HUES6 (cell line): Measurements from ENCODE around the gene BMP6.

Experiments
- H3K27ac ChIP-seq: 2 replicates; pipeline ENCODE4 v1.7.0; 2013; ENCODE audit warnings: low read depth, mild to moderate bottlenecking, low read length, inconsistent platforms
- H3K27me3 ChIP-seq: 2 replicates; pipeline ENCODE4 v1.6.1; 2013; ENCODE audit warnings: low read length; ENCODE audit not compliant: control insufficient read depth, insufficient read depth
- H3K36me3 ChIP-seq: 2 replicates; pipeline ENCODE4 v1.6.1; 2013; ENCODE audit warnings: low read length; ENCODE audit not compliant: control insufficient read depth, insufficient read depth
- H3K4me1 ChIP-seq: 2 replicates; pipeline ENCODE4 v1.6.1; 2013; ENCODE audit warnings: low read length; ENCODE audit not compliant: control insufficient read depth, insufficient read depth
- H3K4me3 ChIP-seq: 2 replicates; pipeline ENCODE4 v1.5.1; 2013; ENCODE audit warnings: low read depth, low read length
- H3K9ac ChIP-seq: one replicate; pipeline ENCODE4 v1.6.1; 2013; ENCODE audit warnings: mild to moderate bottlenecking, low read length
- H3K9me3 ChIP-seq: 2 replicates; pipeline ENCODE4 v1.6.1; 2013; ENCODE audit warnings: low read depth, low read length; ENCODE audit not compliant: control insufficient read depth, insufficient read depth

BMP6 gene

DNA sequence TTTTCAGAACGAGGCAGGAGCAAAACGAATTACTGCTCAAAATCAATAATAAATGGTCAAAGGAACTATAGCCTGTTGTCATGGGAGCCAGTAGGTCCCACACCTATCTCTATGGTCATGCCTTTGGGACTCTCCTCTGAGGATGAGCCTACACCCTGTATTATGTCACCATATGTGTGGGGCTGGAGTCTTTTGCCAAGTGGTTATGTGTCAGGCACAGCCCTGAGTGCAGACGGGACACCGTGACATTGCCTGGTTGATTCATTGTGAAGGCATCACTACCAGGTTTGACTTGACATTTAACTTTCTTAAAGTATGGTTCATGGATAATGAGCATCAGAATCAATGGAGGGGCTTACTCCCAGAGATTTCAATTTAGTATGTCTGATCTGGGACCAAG lies 23.6 kb downstream of the BMP6 start:
- Histone ChIP-seq H3K36me3 (no peaks in the 10 kb centered on the region), H3K4me3 (no peak overlapping the region), H3K9me3 (no peaks in the 10 kb centered on the region), H3K4me1 (no peaks in the 10 kb centered on the region), H3K9ac (no peak overlapping the region), H3K27me3 (no peaks in the 10 kb centered on the region), H3K27ac (no peak overlapping the region)

DNA sequence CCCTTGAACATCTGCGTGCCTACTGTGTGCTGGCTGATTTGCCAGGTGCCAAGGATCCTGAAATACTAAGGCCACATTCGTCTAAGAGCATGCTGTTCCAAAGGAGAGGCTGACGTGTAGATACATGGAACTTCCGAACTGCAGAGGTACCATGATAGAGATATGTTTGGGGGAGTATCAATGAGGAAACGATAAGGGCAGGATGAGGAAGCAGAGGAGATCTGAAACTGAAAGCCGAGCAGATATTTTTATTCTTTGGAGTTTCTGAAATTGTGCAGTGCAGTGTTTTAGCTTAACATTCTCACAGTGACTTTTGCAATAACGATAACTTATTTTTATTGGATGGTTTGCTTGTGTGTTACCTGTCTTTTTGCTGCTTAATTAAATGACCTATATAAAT lies 24.3 kb downstream of the BMP6 start:
- Histone ChIP-seq H3K27ac (no peak overlapping the region), H3K36me3 (no peaks in the 10 kb centered on the region), H3K9me3 (no peaks in the 10 kb centered on the region), H3K9ac (no peak overlapping the region), H3K27me3 (no peaks in the 10 kb centered on the region), H3K4me1 (no peaks in the 10 kb centered on the region), H3K4me3 (no peak overlapping the region)

DNA sequence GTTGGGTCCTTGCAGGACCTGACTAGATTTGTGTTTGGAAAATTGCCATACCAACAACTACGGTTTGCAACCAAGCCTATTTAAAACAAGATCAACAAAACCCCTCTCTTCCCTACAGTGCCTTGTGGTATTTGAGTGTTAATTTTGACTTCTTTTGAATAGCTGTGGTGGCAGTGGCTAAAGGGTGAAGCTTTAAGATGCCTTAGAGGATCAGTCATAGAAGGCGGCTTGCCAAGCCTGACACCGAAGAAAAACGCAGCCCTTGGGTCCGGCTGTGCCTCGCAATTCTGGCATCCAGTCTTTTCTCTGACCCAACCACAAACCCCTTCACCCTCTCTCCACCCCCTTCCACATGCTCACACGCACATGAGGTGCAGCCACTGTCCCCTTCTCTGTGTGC lies 32.6 kb downstream of the BMP6 start:
- H3K27ac ChIP-seq, result no peak overlapping the region
- H3K4me3 ChIP-seq, result no peak overlapping the region
- H3K4me1 ChIP-seq, result no peaks in the 10 kb centered on the region
- H3K9ac ChIP-seq, result no peak overlapping the region
- H3K27me3 ChIP-seq, result no peaks in the 10 kb centered on the region
- H3K9me3 ChIP-seq, result no peaks in the 10 kb centered on the region
- no peaks in the 10 kb centered on the region for H3K36me3 ChIP-seq

DNA sequence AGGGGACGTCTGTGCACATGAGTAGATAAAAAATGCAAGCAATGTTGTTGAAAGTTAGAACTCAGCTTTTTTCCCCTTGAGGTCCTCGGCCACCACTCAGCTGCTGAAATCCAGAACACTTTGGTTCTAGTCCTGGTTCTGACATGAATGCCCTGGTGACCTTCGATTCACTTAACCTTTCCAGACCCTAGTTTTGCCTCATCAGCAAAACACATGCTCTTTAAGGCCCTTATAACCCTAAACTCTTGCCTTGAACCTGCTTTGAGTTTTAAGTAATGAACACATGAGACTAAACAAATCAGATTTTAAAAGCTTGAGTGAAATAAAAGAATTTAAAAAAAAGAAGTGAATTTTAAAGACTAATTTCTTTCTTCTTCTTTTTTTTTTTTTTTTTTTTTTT lies 33.4 kb downstream of the BMP6 start:
- Histone ChIP-seq H3K4me3 (no peak overlapping the region), H3K9ac (no peak overlapping the region), H3K9me3 (no peaks in the 10 kb centered on the region), H3K36me3 (no peaks in the 10 kb centered on the region), H3K27me3 (no peaks in the 10 kb centered on the region), H3K4me1 (no peaks in the 10 kb centered on the region), H3K27ac (no peak overlapping the region)

DNA sequence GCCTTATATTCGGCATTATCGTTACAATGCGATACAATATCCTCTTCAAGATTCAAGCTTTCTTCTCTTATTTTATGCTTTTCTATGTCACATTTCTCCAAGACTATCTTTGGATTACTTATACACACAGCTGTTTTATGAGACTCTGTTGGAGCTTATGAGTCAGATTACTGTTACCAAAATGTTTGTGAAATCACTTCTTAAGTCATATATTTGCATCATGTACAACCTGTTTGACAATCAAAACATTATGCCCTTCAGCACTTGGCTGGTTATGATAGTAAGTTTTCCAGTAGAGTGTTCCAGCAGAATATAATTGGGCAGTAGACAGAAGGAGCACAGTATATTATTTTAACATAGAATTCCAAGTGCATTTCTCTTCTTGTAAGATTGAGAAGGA lies 35.2 kb downstream of the BMP6 start:
- peaks cover 7% of the 10 kb centered on the region; the same call in 1 of the 2 replicates for H3K9me3 ChIP-seq
- no peaks in the 10 kb centered on the region for H3K36me3 ChIP-seq
- no peak overlapping the region for H3K27ac ChIP-seq
- no peak overlapping the region for H3K4me3 ChIP-seq
- H3K4me1 ChIP-seq, result no peaks in the 10 kb centered on the region
- no peak overlapping the region for H3K9ac ChIP-seq
- no peaks in the 10 kb centered on the region for H3K27me3 ChIP-seq

DNA sequence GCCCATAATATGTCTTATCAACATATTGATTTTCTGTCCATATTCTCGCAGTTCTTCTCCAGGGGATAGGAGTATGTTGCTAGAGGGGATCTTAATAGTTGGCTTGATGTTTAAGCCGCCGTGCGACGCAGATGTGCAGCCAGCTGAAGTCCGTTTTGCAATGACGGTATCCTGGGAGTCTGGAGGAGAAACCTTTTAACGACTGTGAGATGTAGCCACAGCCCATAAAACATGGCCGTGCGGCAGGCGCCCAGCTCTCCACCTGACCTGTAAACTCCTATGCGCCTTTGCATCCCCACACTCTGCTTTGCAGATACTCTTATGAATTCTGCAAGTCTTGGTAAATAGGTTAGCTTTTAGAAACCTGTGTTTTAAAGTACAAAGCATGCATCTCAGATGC lies 36.9 kb downstream of the BMP6 start:
- Histone ChIP-seq H3K4me3 (no peak overlapping the region), H3K27ac (no peak overlapping the region), H3K4me1 (no peaks in the 10 kb centered on the region), H3K9me3 (peaks cover 7% of the 10 kb centered on the region; the same call in 1 of the 2 replicates), H3K27me3 (no peaks in the 10 kb centered on the region), H3K36me3 (no peaks in the 10 kb centered on the region), H3K9ac (no peak overlapping the region)

DNA sequence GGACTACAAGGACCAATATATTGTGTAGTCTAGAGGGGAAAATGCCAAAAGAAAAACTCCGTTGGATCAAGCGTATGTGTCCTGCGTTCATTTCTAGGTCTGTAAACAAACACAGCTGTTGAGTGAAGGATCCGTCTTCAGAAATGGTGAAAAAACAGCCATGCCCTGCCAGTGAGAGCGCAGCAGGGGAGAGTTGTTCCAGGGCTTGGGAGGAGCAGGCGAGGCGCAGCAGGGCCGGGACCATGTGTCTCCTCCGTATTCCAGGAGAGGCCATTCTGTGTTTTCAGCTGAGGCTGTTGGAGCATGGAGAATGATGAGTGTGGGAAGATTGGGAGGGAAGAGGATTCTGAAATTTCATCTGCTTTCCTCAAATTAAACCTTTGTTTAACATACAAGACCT lies 38.0 kb downstream of the BMP6 start:
- H3K36me3 ChIP-seq, result no peaks in the 10 kb centered on the region
- H3K9me3 ChIP-seq, result peaks cover 7% of the 10 kb centered on the region; the same call in 1 of the 2 replicates
- H3K9ac ChIP-seq, result no peak overlapping the region
- no peak overlapping the region for H3K27ac ChIP-seq
- no peaks in the 10 kb centered on the region for H3K27me3 ChIP-seq
- H3K4me3 ChIP-seq, result no peak overlapping the region
- H3K4me1 ChIP-seq, result peaks cover 3% of the 10 kb centered on the region; the same call in 1 of the 2 replicates

DNA sequence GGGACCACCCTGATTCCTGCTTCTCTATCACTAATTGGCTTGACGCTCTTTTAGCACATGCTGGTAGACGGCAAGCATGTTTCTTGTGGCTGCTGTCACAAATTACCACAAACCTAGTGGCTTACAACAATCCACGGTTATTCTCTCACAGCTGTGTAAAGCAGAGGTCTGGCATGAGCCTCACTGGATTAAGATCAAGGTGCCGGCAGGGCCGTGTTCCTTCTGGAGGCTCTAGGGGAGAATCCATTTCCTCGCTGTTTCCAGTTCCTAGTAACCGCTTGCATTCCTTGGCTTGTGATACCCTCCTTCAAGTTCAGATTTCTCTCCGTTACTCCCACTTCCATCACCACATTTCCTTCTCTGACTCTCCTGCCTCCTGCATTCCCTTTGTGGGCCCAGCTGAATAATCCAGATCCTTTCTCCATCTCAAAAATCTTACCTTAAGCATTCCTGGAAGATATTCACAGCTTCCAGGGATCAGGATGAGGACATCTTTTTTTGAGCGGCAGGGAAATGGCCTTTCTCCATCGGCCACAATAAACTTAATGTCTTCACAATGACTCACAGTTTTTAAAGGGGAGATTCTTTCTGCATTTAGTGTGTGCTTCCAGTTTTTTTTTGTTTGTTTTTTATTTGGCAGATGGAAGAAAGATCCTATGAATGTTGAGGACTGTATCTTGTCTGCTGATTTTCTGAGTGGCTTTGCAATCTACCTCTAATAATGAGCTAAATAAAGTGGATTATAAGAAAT lies 39.9 kb downstream of the BMP6 start:
- no peak overlapping the region for H3K27ac ChIP-seq
- no peak overlapping the region for H3K9ac ChIP-seq
- H3K4me3 ChIP-seq, result no peak overlapping the region

DNA sequence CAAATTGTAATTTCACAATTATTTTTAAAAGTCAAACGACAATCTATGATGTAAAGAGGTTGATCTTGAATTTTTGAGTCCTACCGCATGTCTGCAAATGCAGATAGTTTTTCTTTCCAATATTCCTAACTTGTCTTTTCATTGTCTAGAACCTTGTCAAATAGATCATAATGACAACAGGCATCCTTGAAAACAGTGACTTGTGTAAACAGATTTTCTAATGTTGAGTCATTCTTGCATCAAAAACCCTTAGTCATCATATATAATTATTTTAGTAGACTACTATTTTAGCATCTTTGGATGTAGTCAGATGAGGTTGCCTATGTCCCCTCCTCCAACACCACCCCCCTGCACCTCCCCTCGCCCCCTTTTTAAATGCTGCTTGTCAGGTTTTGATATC lies 43.8 kb downstream of the BMP6 start:
- Histone ChIP-seq H3K4me1 (peaks cover 22% of the 10 kb centered on the region), H3K4me3 (no peak overlapping the region), H3K9ac (no peak overlapping the region), H3K27ac (no peak overlapping the region), H3K36me3 (no peaks in the 10 kb centered on the region), H3K27me3 (no peaks in the 10 kb centered on the region), H3K9me3 (peaks cover 7% of the 10 kb centered on the region; the same call in 1 of the 2 replicates)

More for the DNA sequence above, 39.9 kb downstream of the BMP6 start:
- peaks cover 17% of the 10 kb centered on the region for H3K4me1 ChIP-seq
- H3K36me3 ChIP-seq, result no peaks in the 10 kb centered on the region
- no peaks in the 10 kb centered on the region for H3K27me3 ChIP-seq
- H3K9me3 ChIP-seq, result peaks cover 7% of the 10 kb centered on the region; the same call in 1 of the 2 replicates

DNA sequence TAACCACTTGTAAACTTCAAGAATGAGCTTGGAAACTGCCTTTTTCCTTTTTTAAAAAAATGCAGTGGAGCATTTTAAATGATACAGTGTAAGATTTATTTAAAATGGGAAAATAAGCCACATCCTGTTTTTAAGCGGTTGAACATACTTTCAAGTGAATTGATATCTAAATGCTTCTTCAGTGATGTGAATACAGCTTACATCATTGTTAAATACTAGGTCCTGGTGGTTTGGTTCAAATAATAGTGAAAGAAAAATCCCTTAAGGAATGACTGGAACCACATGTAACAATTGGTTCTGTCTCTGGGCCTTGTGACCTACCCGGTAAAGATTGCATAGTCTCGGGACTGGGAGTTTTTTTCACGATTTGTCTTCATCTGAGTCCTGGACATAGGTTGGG lies 44.2 kb downstream of the BMP6 start:
- Histone ChIP-seq H3K4me1 (peaks cover 22% of the 10 kb centered on the region), H3K9me3 (peaks cover 7% of the 10 kb centered on the region; the same call in 1 of the 2 replicates), H3K27ac (no peak overlapping the region), H3K9ac (no peak overlapping the region), H3K27me3 (no peaks in the 10 kb centered on the region), H3K4me3 (no peak overlapping the region), H3K36me3 (no peaks in the 10 kb centered on the region)

DNA sequence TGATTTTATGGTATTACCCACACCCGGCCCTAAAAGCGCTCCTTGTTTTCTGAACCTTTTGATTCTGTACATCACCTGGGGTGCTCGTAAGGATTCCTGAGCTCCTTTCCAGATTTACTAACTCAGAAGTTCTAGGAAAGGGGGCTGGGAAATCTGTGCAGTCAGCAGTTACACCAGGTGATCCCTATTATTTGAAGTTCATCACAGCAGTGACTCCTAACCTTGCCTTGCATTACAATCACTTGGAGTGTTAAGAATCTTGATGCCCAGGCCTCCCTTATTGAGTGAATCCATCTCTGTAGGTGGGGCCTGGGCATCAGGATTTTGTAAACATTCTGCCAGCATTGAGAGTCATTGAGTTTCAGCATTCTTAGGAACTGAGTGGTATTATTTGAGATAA lies 44.7 kb downstream of the BMP6 start:
- no peaks in the 10 kb centered on the region for H3K27me3 ChIP-seq
- no peak overlapping the region for H3K4me3 ChIP-seq
- H3K9me3 ChIP-seq, result peaks cover 3% of the 10 kb centered on the region; the same call in 1 of the 2 replicates
- H3K9ac ChIP-seq, result no peak overlapping the region
- H3K4me1 ChIP-seq, result peaks cover 22% of the 10 kb centered on the region
- no peaks in the 10 kb centered on the region for H3K36me3 ChIP-seq
- H3K27ac ChIP-seq, result no peak overlapping the region
